ENCODE results near the gene ANK2. TPM values are rescaled to one million over a fixed set of nuclear protein-coding genes. Genes with fewer than 3 reads are reported as not detected.

The ANK2 gene
- total RNA-seq, 4 donors from 2014 or later, result 13.7 to 47.4 (median 30.5) TPM

- H3K4me1 ChIP-seq, result no peaks in the 10 kb centered on the region
- no peak overlapping the region for H3K4me3 ChIP-seq
- no peaks in the 10 kb centered on the region for H3K27me3 ChIP-seq
- no peaks in the 10 kb centered on the region for H3K36me3 ChIP-seq
- no peak for DNase-seq
- intact Hi-C loops (cut with DNase I; ENCODE audit: low total_unique reads), result no loop called here
- in situ Hi-C loops (cut with MboI; ENCODE audit: low pct_ligation_motif_present in 1 of 4, low pct_unique_long_range_greater_than_20kb in 1 of 4, low sequenced_read_pairs in 3 of 4), result no loop called here
- H3K9me3 ChIP-seq, result no peaks in the 10 kb centered on the region
- H3K27ac ChIP-seq, result no peak overlapping the region
- TF ChIP-seq, protein P1, sequence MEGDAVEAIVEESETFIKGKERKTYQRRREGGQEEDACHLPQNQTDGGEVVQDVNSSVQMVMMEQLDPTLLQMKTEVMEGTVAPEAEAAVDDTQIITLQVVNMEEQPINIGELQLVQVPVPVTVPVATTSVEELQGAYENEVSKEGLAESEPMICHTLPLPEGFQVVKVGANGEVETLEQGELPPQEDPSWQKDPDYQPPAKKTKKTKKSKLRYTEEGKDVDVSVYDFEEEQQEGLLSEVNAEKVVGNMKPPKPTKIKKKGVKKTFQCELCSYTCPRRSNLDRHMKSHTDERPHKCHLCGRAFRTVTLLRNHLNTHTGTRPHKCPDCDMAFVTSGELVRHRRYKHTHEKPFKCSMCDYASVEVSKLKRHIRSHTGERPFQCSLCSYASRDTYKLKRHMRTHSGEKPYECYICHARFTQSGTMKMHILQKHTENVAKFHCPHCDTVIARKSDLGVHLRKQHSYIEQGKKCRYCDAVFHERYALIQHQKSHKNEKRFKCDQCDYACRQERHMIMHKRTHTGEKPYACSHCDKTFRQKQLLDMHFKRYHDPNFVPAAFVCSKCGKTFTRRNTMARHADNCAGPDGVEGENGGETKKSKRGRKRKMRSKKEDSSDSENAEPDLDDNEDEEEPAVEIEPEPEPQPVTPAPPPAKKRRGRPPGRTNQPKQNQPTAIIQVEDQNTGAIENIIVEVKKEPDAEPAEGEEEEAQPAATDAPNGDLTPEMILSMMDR (IDR thresholded peaks at IDR 0.05), result no peak
- TF ChIP-seq EP300 (IDR thresholded peaks at IDR 0.05; ENCODE audit: low read depth) (no peak), POLR2A (IDR thresholded peaks at IDR 0.05) (no peak), POLR2AphosphoS5 (IDR thresholded peaks at IDR 0.05) (no peak)
Measured at GRCh38 chr4:113043591-113043990, 5.9 kb upstream of the ANK2 start.

- intact Hi-C loops (cut with DNase I; ENCODE audit: low total_unique reads), result no loop called here
- Histone ChIP-seq H3K9me3 (no peaks in the 10 kb centered on the region), H3K27ac (no peak overlapping the region), H3K36me3 (no peaks in the 10 kb centered on the region), H3K4me1 (no peaks in the 10 kb centered on the region), H3K4me3 (no peak overlapping the region), H3K27me3 (no peaks in the 10 kb centered on the region)
- in situ Hi-C loops (cut with MboI; ENCODE audit: low pct_ligation_motif_present in 1 of 4, low pct_unique_long_range_greater_than_20kb in 1 of 4, low sequenced_read_pairs in 3 of 4), result no loop called here
- TF ChIP-seq EP300 (IDR thresholded peaks at IDR 0.05; ENCODE audit: low read depth) (no peak), POLR2AphosphoS5 (IDR thresholded peaks at IDR 0.05) (no peak), POLR2A (IDR thresholded peaks at IDR 0.05) (no peak)
- TF ChIP-seq, protein P1 (IDR thresholded peaks at IDR 0.05), result no peak
- DNase-seq, result no peak
- 5 to 20% methylated on average over 2 of the region's 2 CpGs for WGBS, 2 donors (ENCODE audit: low coverage in 1 of 2)
Measured at GRCh38 chr4:113050371-113050755, 910 bp downstream of the ANK2 start.

DNA sequence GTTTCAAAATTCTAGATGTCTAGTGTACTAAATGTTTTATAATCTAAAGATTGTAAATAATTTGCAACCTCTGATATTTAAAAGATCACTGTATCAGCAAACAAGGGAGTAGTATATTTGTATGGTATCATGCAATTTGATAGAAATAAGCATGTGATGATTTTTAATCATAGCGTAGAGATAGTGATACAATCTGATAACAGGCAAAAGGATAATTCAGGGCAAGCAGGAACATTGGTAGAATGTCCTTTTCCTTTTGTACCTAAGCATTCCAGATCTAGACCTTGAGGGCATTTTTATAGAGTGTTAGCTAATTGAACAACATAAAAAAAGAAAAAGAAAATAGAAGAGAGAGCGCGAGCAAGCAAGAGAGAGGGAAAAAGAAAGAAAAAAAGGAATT lies 1.4 kb downstream of the ANK2 start:
- TF ChIP-seq POLR2A (IDR thresholded peaks at IDR 0.05), result no peak
- TF ChIP-seq, protein P1 (IDR thresholded peaks at IDR 0.05), result no peak
- TF ChIP-seq EP300 (IDR thresholded peaks at IDR 0.05; ENCODE audit: low read depth), result no peak
- no peak for TF ChIP-seq POLR2AphosphoS5 (IDR thresholded peaks at IDR 0.05)
- H3K36me3 ChIP-seq, result no peaks in the 10 kb centered on the region
- no peaks in the 10 kb centered on the region for H3K9me3 ChIP-seq
- no peaks in the 10 kb centered on the region for H3K27me3 ChIP-seq
- H3K4me1 ChIP-seq, result no peaks in the 10 kb centered on the region
- DNase-seq, result no peak
- 84 to 90% methylated on average over 3 of the region's 3 CpGs for WGBS, 2 donors (ENCODE audit: low coverage in 1 of 2)
- intact Hi-C loops (cut with DNase I; ENCODE audit: low total_unique reads), result no loop called here
- in situ Hi-C loops (cut with MboI; ENCODE audit: low pct_ligation_motif_present in 1 of 4, low pct_unique_long_range_greater_than_20kb in 1 of 4, low sequenced_read_pairs in 3 of 4), result no loop called here
- no peak overlapping the region for H3K27ac ChIP-seq
- H3K4me3 ChIP-seq, result no peak overlapping the region

DNA sequence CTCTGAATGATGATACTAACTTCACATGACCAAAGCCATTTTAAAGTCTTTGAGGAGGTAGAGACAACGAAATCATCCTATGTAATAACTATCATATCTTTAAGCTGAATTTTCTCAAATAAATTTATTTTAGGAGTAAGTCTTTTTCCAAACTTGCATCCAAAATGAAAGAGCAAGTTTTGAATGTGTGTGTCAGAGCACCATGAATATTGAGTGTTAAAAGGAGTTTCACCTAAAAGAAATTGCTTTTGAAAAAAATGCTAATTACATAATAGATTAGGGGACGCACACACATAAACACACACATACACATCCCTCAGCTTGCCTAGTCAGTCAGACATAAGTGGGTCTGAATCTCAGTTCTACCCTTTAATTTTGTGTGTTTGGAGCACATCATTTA lies 1.9 kb downstream of the ANK2 start:
- Histone ChIP-seq H3K9me3 (no peaks in the 10 kb centered on the region), H3K36me3 (no peaks in the 10 kb centered on the region), H3K27ac (no peak overlapping the region), H3K4me3 (no peak overlapping the region), H3K27me3 (no peaks in the 10 kb centered on the region), H3K4me1 (no peaks in the 10 kb centered on the region)
- no peak for DNase-seq
- 52 to 83% methylated on average over 2 of the region's 2 CpGs for WGBS, 2 donors (ENCODE audit: low coverage in 1 of 2)
- intact Hi-C loops (cut with DNase I; ENCODE audit: low total_unique reads) (no loop called here), in situ Hi-C loops (cut with MboI; ENCODE audit: low pct_ligation_motif_present in 1 of 4, low pct_unique_long_range_greater_than_20kb in 1 of 4, low sequenced_read_pairs in 3 of 4) (no loop called here)
- no peak for TF ChIP-seq EP300 (IDR thresholded peaks at IDR 0.05; ENCODE audit: low read depth)
- TF ChIP-seq, protein P1 (IDR thresholded peaks at IDR 0.05), result no peak
- TF ChIP-seq POLR2A (IDR thresholded peaks at IDR 0.05), result no peak
- no peak for TF ChIP-seq POLR2AphosphoS5 (IDR thresholded peaks at IDR 0.05)
